ENCODE measurements around the gene CLDN4. TPM values are rescaled to one million over a fixed set of nuclear protein-coding genes. Genes with fewer than 3 reads are reported as not detected.

The CLDN4 gene
- total and polyA plus RNA-seq, 2 donors from 2014 or later = 82.6 to 342 TPM

DNA sequence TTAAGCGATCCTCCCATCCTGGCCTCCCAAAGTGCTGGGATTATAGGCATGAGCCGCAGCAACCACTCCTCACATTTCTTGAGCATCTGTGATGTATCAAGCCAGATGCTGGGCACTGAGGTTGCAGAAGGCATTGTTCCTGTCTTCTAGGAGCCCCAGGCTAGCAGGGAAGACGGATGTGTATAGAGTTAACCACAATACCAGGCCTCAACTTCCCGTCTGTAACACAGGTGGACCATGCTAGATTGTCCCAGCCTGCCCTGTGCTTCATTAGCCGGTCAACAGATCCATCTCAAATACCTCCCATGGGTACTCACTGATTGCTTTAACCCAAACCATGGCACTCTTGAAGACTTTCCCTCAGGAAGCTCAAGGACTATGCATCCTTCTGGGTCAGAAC lies 1.8 kb upstream of the CLDN4 start:
- DNase-seq (no peak), FAIRE-seq (no peak)
- intact Hi-C loops (cut with DNase I) = no loop called here
- Histone ChIP-seq H3K4me3 (ENCODE audit: low read length in 3 of 3) (no peak overlapping the region), H3K27ac (ENCODE audit: low read depth in 2 of 2, low read length in 2 of 2) (peak overlapping the region; percentile 59 to 99), H3K4me1 (ENCODE audit: control insufficient read depth in 2 of 3, insufficient read depth in 2 of 3, low read depth in 1 of 3, low read length in 3 of 3) (peaks cover 5 to 40% (median 27%) of the 10 kb centered on the region in 3 donors), H3K27me3 (ENCODE audit: control insufficient read depth, insufficient read depth, low read length) (no peaks in the 10 kb centered on the region), H3K9ac (ENCODE audit: low read length in 3 of 3) (peak overlapping the region in 1 of 3 donors; percentile 97), H3K9me3 (ENCODE audit: control insufficient read depth in 2 of 3, insufficient read depth in 1 of 3, low read length in 3 of 3) (no peaks in the 10 kb centered on the region), H3K36me3 (ENCODE audit: control insufficient read depth in 2 of 3, insufficient read depth in 3 of 3, low read length in 3 of 3) (no peaks in the 10 kb centered on the region)
- TF ChIP-seq, protein P1, sequence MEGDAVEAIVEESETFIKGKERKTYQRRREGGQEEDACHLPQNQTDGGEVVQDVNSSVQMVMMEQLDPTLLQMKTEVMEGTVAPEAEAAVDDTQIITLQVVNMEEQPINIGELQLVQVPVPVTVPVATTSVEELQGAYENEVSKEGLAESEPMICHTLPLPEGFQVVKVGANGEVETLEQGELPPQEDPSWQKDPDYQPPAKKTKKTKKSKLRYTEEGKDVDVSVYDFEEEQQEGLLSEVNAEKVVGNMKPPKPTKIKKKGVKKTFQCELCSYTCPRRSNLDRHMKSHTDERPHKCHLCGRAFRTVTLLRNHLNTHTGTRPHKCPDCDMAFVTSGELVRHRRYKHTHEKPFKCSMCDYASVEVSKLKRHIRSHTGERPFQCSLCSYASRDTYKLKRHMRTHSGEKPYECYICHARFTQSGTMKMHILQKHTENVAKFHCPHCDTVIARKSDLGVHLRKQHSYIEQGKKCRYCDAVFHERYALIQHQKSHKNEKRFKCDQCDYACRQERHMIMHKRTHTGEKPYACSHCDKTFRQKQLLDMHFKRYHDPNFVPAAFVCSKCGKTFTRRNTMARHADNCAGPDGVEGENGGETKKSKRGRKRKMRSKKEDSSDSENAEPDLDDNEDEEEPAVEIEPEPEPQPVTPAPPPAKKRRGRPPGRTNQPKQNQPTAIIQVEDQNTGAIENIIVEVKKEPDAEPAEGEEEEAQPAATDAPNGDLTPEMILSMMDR (IDR thresholded peaks at IDR 0.05; ENCODE audit: borderline replicate concordance, extremely low read depth, insufficient read depth) = no peak

DNA sequence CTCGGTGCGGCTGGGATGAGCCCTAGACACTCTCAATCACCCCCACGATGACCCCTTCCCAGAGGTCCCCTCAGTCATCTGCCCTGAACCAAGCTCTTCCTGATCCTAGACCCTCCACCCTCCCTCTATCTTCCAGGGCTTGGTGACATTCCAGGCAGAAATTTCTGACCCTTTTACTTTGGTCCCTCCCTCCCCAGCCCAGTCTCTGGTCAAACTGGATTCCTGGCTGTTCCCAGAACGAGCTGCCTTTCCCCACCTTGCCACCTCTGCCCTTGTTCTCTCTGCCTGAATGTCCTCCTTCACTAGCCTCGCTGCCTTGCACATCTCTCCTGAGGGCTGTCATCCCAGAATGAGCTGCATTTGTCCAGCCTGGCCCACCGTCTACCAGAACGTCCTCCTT lies 1.3 kb upstream of the CLDN4 start:
- no peak overlapping the region for H3K4me3 ChIP-seq (ENCODE audit: low read length in 3 of 3)
- intact Hi-C loops (cut with DNase I) = no loop called here
- no peaks in the 10 kb centered on the region for H3K36me3 ChIP-seq (ENCODE audit: control insufficient read depth in 2 of 3, insufficient read depth in 3 of 3, low read length in 3 of 3)
- TF ChIP-seq, protein P1 (IDR thresholded peaks at IDR 0.05; ENCODE audit: borderline replicate concordance, extremely low read depth, insufficient read depth) = no peak
- H3K4me1 ChIP-seq (ENCODE audit: control insufficient read depth in 2 of 3, insufficient read depth in 2 of 3, low read depth in 1 of 3, low read length in 3 of 3) = peaks cover 5 to 40% (median 27%) of the 10 kb centered on the region in 3 donors
- H3K9ac ChIP-seq (ENCODE audit: low read length in 3 of 3) = peak overlapping the region in 1 of 3 donors; percentile 97
- no peaks in the 10 kb centered on the region for H3K27me3 ChIP-seq (ENCODE audit: control insufficient read depth, insufficient read depth, low read length)
- FAIRE-seq (no peak), DNase-seq (peak in 1 of 5 donors; percentile 55)
- H3K27ac ChIP-seq (ENCODE audit: low read depth in 2 of 2, low read length in 2 of 2) = peak overlapping the region; percentile 99
- no peaks in the 10 kb centered on the region for H3K9me3 ChIP-seq (ENCODE audit: control insufficient read depth in 2 of 3, insufficient read depth in 1 of 3, low read length in 3 of 3)

DNA sequence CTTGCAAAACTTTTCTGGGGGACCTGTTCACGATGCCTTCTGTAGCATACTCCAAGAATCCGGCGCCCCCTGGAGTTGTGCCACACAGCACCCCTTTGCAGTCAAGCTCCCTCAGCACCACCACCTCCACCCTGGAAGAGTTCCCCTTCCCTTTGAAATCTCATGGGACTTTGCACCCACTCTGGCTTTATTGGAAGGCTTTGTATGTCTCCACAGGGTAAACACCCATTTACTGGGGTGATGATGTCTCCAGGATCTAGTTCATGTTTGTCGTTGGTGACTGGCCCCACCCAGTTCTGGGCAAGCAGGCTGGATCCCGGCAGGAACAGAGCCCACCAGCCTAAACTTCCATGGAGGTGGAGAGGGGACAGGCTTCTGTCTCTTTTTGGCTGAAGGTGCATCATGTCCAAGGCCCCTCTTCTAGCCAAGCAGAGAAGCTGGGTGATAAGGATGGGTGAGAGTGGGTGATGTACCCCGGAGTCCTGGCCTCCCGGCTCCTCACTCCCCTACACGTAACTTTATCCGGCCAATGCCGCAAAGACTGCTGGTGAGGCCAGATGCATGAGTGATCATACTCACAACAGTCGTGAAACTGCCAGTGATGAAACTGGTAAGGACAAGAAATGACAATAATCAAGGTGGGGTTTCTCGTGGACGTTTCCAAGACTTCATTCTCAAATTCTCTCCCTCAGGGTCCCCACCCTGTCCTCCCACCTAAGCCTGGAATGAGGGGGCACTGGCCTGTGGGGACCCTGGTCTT lies 695 bp upstream of the CLDN4 start:
- DNase-seq (peak in 3 of 5 donors; percentile 59 to 76 (median 71)), FAIRE-seq (no peak)
- Histone ChIP-seq H3K9ac (ENCODE audit: low read length in 3 of 3) (peak overlapping the region in 2 of 3 donors; percentile 39 to 97), H3K36me3 (ENCODE audit: control insufficient read depth in 2 of 3, insufficient read depth in 3 of 3, low read length in 3 of 3) (no peaks in the 10 kb centered on the region), H3K4me3 (ENCODE audit: low read length in 3 of 3) (peak overlapping the region; percentile 4 to 33 (median 16)), H3K4me1 (ENCODE audit: control insufficient read depth in 2 of 3, insufficient read depth in 2 of 3, low read depth in 1 of 3, low read length in 3 of 3) (peaks cover 5 to 40% (median 27%) of the 10 kb centered on the region in 3 donors), H3K9me3 (ENCODE audit: control insufficient read depth in 2 of 3, insufficient read depth in 1 of 3, low read length in 3 of 3) (no peaks in the 10 kb centered on the region), H3K27me3 (ENCODE audit: control insufficient read depth, insufficient read depth, low read length) (no peaks in the 10 kb centered on the region), H3K27ac (ENCODE audit: low read depth in 2 of 2, low read length in 2 of 2) (peak overlapping the region; percentile 99)
- TF ChIP-seq, protein P1 (IDR thresholded peaks at IDR 0.05; ENCODE audit: borderline replicate concordance, extremely low read depth, insufficient read depth) = no peak
- intact Hi-C loops (cut with DNase I) = no loop called here

All from kidney (tissue), 14 donors.